GM18870 (cell line): ENCODE measurements around the gene EHD1.
"Not testable (repeated sequence)": the region's sequence is repeated elsewhere in the genome, so short reads cannot be mapped to it uniquely, and the experiment has no call there.

Source experiments
- ATAC-seq: cut with Tn5 transposase; IDR thresholded peaks from one replicate; pipeline ENCODE4 v1.9.1; 2021; ENCODE audit warnings: moderate library complexity; ENCODE audit not compliant: unreplicated experiment

The EHD1 gene

GRCh38 chr11:64859542-64860414, 18.6 kb downstream of the EHD1 start:
- peak; percentile 74 for ATAC-seq

- ATAC-seq = peak; percentile 20
Observed at GRCh38 chr11:64858467-64859263, 19.8 kb downstream of the EHD1 start.

- no peak for ATAC-seq
Observed at GRCh38 chr11:64857485-64857884, 20.9 kb downstream of the EHD1 start.

GRCh38 chr11:64856382-64857227, 21.8 kb downstream of the EHD1 start:
- no peak for ATAC-seq

GRCh38 chr11:64855596-64856304, 22.7 kb downstream of the EHD1 start:
- no peak for ATAC-seq

GRCh38 chr11:64854534-64855502, 23.6 kb downstream of the EHD1 start:
- ATAC-seq = no peak

GRCh38 chr11:64854157-64854533, 24.3 kb downstream of the EHD1 start:
- ATAC-seq = no peak

GRCh38 chr11:64853709-64854108, 24.7 kb downstream of the EHD1 start:
- no peak for ATAC-seq

- ATAC-seq = no peak
Observed at GRCh38 chr11:64852804-64853509, 25.5 kb downstream of the EHD1 start.

GRCh38 chr11:64851831-64852351, 26.5 kb downstream of the EHD1 start:
- peak; percentile 22 for ATAC-seq

- peak; percentile 53 for ATAC-seq
Observed at GRCh38 chr11:64850979-64851567, 27.3 kb downstream of the EHD1 start.

GRCh38 chr11:64849598-64850356, 28.6 kb downstream of the EHD1 start:
- no peak for ATAC-seq

GRCh38 chr11:64848826-64849597, 29.4 kb downstream of the EHD1 start:
- ATAC-seq = no peak

- no peak for ATAC-seq
Observed at GRCh38 chr11:64848214-64848825, 30.1 kb downstream of the EHD1 start.

GRCh38 chr11:64846998-64847666, 31.3 kb downstream of the EHD1 start:
- ATAC-seq = no peak

GRCh38 chr11:64845776-64846129, 32.7 kb downstream of the EHD1 start:
- ATAC-seq = not testable (repeated sequence)
